Metanephros (tissue), 2 donors: ENCODE results near the gene BDH1. TPM values are rescaled to one million over a fixed set of nuclear protein-coding genes. Genes with fewer than 3 reads are reported as not detected.

ENCODE experiments used
- small RNA-seq: library from RNA; depleted of rRNA; stranded (forward); fragments of <200 nt; gene quantifications from one replicate; pipeline ENCODE3, GENCODE V24; 2014; ENCODE audit warnings: low replicate concordance
- total RNA-seq: library from RNA; depleted of rRNA; stranded (reverse); fragments of >200 nt; gene quantifications from one replicate; pipeline ENCODE4 v1.2.3, GENCODE V29; 2014

BDH1 gene
- total RNA-seq: 32.3 TPM

GRCh38 chr3:197555281-197556261 lies at the start of gene BDH1:
TSS of gene BDH1 (minus strand) at chr3:197555968. CDS start at chr3:197546443, 9,525 bp downstream.

Small RNA genes within 50 kb of the gene (small RNA-seq; reads per million reads assigned to genes)
- gene AC132008.1: not detected

Other genes with a start within 250 kb of the BDH1 start
- 16.3 TPM for gene RUBCN, start 180.9 kb upstream of the BDH1 start, total RNA-seq
- 48.5 TPM for gene FYTTD1, start 193.9 kb upstream of the BDH1 start, total RNA-seq
- 92.8 TPM for gene LRCH3, start 235.3 kb upstream of the BDH1 start, total RNA-seq